ENCODE measurements around the gene AGRN. TPM values are rescaled to one million over a fixed set of nuclear protein-coding genes. Genes with fewer than 3 reads are reported as not detected.

The AGRN gene
- polyA plus RNA-seq, 3 donors = 0.06 to 4.7 (median 0.43) TPM

DNA sequence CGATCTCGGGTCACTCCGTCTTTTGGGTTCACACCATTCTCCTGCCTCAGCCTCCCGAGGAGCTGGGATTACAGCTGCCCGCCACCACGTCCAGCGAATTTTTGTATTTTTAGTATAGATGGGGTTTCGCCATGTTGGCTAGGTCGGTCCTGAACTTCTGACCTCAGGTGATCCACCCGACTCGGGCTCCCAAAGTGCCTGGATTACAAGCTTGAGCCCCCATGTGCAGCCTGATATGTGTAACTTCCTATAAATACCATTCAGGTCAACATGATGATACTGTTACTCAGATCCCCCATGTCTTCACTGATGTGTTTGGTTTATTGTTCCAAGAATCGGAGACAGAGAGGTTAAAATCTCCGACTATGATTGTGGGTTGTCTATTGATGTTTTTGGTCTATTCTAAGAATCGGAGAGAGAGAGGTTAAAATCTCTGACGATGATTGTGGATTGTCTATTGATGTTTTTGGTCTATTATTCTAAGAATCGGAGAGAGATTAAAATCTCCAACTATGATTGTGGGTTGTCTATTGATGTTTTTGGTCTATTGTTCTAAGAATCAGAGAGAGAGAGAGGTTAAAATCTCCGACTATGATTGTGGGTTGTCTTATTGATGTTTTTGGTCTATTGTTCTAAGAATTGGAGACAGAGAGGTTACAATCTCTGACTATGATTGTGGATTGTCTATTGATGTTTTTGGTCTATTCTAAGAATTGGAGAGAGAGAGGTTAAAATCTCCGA is 78.9 kb downstream of the AGRN start:
- no peak overlapping the region for H2AFZ ChIP-seq (ENCODE audit: insufficient read depth, low read depth, low read length, poor library complexity, severe bottlenecking)
- peaks cover 0 to 4% (median 3%) of the 10 kb centered on the region in 3 donors for H3K27me3 Mint-ChIP-seq (ENCODE audit: low read depth in 3 of 3)
- DNase-seq = no peak
- no peak for TF ChIP-seq CTCF (IDR thresholded peaks at IDR 0.05)
- 94% methylated on average over 3 of the region's 18 CpGs for WGBS (ENCODE audit: insufficient coverage)
- intact Hi-C loops (cut with micrococcal nuclease) = no loop called here
- peaks cover 0 to 3% of the 10 kb centered on the region in 2 donors for H3K27me3 ChIP-seq (ENCODE audit: control insufficient read depth in 2 of 2, insufficient read depth in 2 of 2, low read length in 2 of 2)
- H3K4me3 Mint-ChIP-seq = no peak overlapping the region
- H3K4me3 ChIP-seq (replicated peaks in 1 of 3; ENCODE audit: low read depth in 2 of 3, low read length in 3 of 3) = no peak overlapping the region
- H3K9me3 Mint-ChIP-seq = peaks cover 3 to 19% (median 10%) of the 10 kb centered on the region in 7 donors
- H3K27ac Mint-ChIP-seq = no peak overlapping the region
- H3K36me3 ChIP-seq (replicated peaks in 1 of 2; ENCODE audit: control insufficient read depth in 1 of 2, insufficient read depth in 2 of 2, low read length in 2 of 2) = no peaks in the 10 kb centered on the region
- no peaks in the 10 kb centered on the region for H3K4me1 Mint-ChIP-seq
- H3K79me2 ChIP-seq (ENCODE audit: insufficient read depth, low read length) = no peaks in the 10 kb centered on the region
- H3K9me3 ChIP-seq (replicated peaks in 1 of 2; ENCODE audit: control insufficient read depth in 1 of 2, insufficient read depth in 1 of 2, low read length in 2 of 2) = peaks cover 0 to 11% of the 10 kb centered on the region in 2 donors
- no peak overlapping the region for H3K9ac ChIP-seq (ENCODE audit: insufficient read depth, low read length, poor library complexity, severe bottlenecking)
- H3K4me2 ChIP-seq (replicated peaks; ENCODE audit: extremely low read depth, low read length, poor library complexity, severe bottlenecking) = no peak overlapping the region
- no peaks in the 10 kb centered on the region for H4K20me1 ChIP-seq (ENCODE audit: insufficient read depth, low read length)
- H3K36me3 Mint-ChIP-seq = peaks cover 0 to 2% of the 10 kb centered on the region in 2 donors
- H3K27ac ChIP-seq (ENCODE audit: low read depth in 1 of 2, low read length in 2 of 2) = no peak overlapping the region
- H3K4me1 ChIP-seq (ENCODE audit: control insufficient read depth in 1 of 2, insufficient read depth in 2 of 2, low read length in 2 of 2) = no peaks in the 10 kb centered on the region

DNA sequence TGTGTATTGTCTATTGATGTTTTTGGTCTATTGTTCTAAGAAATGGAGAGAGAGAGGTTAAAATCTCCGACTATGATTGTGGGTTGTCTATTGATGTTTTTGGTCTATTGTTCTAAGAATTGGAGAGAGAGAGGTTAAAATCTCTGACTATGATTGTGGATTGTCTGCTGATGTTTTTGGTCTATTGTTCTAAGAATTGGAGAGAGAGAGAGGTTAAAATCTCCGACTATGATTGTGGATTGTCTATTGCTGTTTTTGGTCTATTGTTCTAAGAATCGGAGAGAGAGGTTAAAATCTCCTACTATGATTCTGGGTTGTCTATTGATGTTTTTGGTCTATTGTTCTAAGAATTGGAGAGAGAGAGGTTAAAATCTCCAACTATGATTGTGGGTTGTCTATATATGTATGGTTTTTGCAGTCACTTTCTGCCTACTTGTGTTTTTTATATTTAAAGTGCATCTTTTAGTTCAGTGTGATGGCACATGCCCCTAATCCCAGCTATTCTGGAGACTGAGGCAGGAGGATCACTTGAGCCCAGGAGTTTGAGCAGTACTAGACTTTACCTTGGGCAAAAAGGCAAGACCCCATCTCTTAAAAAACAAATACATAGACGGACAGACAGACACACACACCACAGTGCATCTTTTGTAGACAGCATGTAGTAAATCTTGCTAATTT is 79.7 kb downstream of the AGRN start:
- Mint-ChIP-seq H3K36me3 (peaks cover 0 to 2% of the 10 kb centered on the region in 2 donors), H3K4me3 (no peak overlapping the region), H3K4me1 (peaks cover 6% of the 10 kb centered on the region), H3K27ac (no peak overlapping the region), H3K9me3 (peaks cover 3 to 19% (median 10%) of the 10 kb centered on the region in 7 donors), H3K27me3 (ENCODE audit: low read depth in 3 of 3) (peaks cover 0 to 3% (median 0%) of the 10 kb centered on the region in 3 donors)
- H3K9me3 ChIP-seq (replicated peaks in 1 of 2; ENCODE audit: control insufficient read depth in 1 of 2, insufficient read depth in 1 of 2, low read length in 2 of 2) = peaks cover 0 to 11% of the 10 kb centered on the region in 2 donors
- H3K4me3 ChIP-seq (replicated peaks in 1 of 3; ENCODE audit: low read depth in 2 of 3, low read length in 3 of 3) = no peak overlapping the region
- H3K79me2 ChIP-seq (ENCODE audit: insufficient read depth, low read length) = no peaks in the 10 kb centered on the region
- TF ChIP-seq CTCF (IDR thresholded peaks at IDR 0.05) = no peak
- no peak overlapping the region for H3K4me2 ChIP-seq (replicated peaks; ENCODE audit: extremely low read depth, low read length, poor library complexity, severe bottlenecking)
- WGBS (ENCODE audit: insufficient coverage) = 100% methylated on average over 1 of the region's 4 CpGs
- no peaks in the 10 kb centered on the region for H3K4me1 ChIP-seq (ENCODE audit: control insufficient read depth in 1 of 2, insufficient read depth in 2 of 2, low read length in 2 of 2)
- H3K27me3 ChIP-seq (ENCODE audit: control insufficient read depth in 2 of 2, insufficient read depth in 2 of 2, low read length in 2 of 2) = peaks cover 0 to 3% of the 10 kb centered on the region in 2 donors
- no peak overlapping the region for H3K27ac ChIP-seq (ENCODE audit: low read depth in 1 of 2, low read length in 2 of 2)
- no peak for DNase-seq
- H4K20me1 ChIP-seq (ENCODE audit: insufficient read depth, low read length) = no peaks in the 10 kb centered on the region
- no peak overlapping the region for H3K9ac ChIP-seq (ENCODE audit: insufficient read depth, low read length, poor library complexity, severe bottlenecking)
- no peak overlapping the region for H2AFZ ChIP-seq (ENCODE audit: insufficient read depth, low read depth, low read length, poor library complexity, severe bottlenecking)
- intact Hi-C loops (cut with micrococcal nuclease) = no loop called here
- no peaks in the 10 kb centered on the region for H3K36me3 ChIP-seq (replicated peaks in 1 of 2; ENCODE audit: control insufficient read depth in 1 of 2, insufficient read depth in 2 of 2, low read length in 2 of 2)

Measured in CD14-positive monocyte (primary cell).